ENCODE measurements around the gene RGS13. TPM values are rescaled to one million over a fixed set of nuclear protein-coding genes. Genes with fewer than 3 reads are reported as not detected.

RGS13 gene
- polyA plus RNA-seq, 10 donors, result 0.22 to 1.1 (median 0.73) TPM

DNA sequence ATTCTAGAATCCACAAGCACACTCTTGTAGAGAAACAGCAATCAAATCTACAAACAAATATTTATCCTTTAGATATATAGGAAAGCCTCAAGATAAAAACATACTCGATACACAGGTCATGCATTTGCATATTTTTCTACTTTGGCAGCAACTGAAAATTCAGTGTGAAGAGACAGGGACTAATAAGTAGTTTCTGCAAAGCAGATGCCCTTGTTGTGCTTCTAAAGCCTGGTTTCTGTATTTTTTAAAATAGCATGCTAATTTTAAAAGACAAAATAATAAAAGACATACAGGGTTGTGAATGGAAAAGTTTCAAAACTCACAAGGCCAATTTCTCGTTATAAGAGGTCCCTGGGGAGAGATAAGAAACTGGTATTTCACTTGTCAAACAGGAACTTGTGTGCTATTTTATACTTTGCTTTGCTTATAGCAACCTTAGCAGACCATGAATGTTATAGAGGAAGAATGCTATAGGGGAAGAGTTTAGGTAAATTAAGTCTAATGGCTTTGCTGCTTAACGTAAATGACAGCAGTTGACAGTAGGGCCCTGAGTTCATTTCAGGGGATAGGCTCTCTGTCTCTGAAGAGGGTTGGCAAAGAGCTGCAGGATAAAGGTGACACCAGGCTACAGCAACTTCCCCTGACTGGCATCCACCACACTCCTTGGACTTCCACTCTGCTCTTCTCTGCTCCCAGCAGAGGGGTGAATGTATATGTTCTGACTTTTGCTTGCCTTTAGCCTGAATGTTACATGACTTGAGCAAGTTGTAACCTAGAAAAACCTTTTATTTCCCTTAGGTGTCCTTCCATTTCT, 9.4 kb upstream of the RGS13 start:
- no peak for DNase-seq

DNA sequence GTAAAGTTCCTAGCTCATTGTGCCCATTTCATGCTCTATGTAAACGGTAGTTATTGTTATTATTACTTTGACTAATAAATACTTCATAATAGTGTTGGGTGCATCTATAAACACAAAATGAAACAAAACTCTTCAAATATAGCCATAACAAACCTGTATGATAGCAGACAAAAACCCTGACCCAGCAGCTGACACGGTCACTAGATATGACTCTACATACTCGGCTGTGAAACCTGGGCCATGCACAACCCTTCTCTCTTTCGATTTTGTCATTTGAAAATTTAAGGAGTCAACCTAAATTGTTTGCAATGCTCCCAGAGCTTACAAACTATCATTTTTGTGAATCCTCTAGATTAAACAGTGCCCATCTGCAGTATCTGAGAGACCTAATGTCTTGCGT, 8.0 kb upstream of the RGS13 start:
- no peak for DNase-seq

DNA sequence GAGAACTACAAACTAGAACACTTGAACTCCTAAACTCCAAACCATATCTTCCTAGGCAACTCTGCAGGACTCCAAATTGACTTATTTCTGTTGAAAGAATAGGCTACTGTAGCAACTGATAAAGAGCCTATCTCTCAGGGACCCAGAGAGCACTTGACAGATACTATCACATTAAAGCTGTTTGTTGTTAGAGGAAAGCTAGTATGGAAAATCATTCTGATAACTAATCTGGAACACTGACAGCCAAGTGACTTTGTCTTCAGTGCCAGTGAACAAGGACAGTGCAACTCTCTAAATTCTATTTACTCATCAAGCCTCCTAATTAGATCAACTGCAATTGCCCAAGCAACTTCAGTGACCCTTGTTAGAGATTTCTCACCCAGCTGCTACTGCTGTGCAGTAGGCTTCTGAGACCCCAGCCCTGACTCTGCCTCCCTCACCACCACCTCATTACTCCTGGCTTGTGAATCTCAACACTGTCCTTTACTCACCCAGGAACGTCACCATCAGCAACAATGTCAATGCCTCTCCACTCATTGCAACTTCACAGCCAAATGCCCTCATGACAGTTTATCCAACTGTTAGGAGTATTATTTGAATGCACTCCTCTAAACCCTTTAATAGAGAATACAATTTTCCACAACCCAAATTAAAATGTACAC, 7.4 kb upstream of the RGS13 start:
- DNase-seq, result no peak

DNA sequence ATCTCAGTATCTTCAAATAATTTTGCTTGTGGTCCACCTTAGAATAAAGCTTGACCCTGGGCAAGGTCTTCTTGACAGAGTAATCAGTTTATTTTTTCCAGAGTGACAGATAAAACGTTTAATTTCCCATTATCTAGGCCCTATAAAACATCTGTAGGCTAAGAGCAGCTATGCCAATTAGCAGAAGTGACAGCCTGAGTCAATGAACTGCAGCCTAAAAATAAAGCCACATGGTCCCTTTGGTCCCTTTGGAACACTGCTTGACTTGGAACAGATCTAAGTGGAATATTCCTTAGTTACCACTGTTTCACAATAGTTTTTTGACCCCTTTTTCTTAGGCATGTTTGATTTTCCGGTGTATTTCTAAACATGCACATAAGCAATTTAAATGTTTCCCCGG, 6.3 kb upstream of the RGS13 start:
- no peak for DNase-seq

DNA sequence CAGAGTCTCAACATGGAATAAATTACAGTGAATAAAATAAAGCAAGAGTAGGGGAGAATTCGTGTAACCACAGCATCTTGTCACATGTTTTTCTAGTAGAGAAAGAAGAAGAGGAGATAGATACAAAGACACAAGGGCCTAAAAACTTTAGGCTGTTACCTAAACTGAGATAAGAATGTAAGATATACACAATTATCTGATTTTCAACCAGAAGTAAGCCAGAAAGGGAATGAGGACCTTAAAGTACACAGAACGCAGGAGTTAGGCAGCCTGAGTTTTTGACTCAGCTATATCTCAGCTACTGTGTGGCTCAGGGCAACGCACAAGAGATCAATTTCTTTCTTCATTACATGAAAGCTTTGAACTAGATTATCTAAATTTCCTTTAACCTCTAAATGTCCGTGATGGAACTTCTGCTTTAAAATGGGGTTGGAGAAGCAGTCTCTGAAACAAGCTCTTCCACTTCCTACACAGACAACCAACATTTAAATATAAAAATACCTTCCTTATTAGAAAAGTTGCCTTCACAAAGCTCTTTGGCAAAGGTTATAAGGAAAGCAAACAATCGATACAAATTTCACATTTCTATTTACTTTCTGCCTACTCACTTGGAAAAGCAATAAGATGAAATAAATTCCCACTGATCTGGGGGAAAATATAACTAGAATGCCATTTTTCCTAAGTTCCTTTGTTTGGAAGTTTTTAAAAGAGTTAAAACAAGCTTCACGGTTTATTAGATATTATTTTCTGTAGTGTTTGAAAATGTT, 5.2 kb upstream of the RGS13 start:
- DNase-seq, result no peak

DNA sequence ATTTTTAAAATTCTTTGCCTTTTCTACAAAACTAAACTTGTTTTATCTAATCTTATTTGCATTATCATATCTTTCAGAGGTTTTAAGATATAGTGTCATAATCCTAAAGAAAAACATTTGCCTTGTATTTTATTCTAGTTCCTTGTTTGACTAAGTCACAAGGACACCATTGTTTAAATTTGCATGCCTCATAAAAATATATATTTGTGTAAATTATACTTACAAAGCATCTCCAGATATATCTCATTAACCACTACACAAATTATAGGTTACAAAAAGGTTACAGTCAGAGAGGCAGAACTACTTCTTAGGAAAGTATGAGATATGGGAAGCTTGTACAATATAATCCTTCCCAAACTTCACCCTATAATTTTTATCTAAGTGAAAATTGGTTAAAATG, 4.2 kb upstream of the RGS13 start:
- no peak for DNase-seq

DNA sequence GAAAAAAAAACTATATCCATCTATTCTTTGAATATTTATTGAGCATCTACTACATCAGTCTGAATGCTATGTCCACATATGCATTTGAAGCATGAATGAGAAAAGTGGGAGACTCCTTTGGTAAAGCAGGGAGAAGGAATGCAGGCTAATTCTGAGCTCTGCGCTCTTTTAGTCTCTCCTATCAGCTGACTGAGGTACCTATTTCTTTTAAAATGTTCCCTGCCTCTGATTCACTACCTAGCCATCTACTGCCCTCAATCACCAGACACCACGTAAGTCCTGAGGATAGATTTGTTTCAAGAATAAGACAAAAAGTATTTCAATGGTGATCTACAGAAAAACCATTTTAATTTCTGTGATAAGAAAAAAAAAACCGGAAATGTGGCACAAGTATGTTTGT, 3.8 kb upstream of the RGS13 start:
- no peak for DNase-seq

DNA sequence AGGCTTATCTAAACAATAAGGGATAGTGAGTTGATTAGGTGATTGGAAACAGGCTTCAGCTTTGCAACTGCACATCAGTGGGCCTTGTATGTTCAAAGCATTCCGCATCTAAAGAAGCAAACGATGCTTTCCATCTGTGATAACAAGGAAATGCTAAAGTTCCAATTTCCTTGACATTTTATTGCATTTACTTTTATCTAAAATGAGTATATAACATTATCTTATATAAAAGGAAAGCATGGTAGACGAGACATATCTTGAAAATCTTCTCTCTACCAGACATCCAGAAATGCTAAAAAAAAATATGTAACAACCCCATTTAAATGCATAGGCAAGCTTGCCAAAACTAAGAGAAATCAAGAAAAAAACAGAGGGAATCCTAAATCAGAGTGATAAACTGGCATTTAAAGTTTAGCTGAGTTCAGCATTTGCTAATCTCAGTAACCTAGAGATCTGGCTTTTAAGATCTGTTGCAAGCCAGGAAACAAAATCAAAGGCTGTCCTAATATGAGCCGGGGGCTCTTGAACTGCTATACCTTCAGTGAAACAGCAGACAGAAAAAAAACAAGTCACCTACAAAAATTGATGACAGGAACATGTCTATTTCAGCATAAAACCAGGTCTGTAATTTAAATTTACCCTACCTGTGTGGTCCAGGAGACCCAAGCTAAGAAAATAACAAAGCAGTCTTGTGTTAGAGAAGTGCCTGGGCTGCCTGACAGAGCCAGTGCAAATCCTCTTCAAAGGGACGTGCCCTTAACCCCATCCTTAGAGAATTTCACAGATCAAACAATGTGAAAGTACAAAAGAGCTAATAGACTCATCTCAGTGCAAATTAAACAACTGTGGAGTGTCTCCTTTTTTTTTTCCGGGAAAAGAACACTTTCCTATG, 3.1 kb upstream of the RGS13 start:
- DNase-seq, result no peak

DNA sequence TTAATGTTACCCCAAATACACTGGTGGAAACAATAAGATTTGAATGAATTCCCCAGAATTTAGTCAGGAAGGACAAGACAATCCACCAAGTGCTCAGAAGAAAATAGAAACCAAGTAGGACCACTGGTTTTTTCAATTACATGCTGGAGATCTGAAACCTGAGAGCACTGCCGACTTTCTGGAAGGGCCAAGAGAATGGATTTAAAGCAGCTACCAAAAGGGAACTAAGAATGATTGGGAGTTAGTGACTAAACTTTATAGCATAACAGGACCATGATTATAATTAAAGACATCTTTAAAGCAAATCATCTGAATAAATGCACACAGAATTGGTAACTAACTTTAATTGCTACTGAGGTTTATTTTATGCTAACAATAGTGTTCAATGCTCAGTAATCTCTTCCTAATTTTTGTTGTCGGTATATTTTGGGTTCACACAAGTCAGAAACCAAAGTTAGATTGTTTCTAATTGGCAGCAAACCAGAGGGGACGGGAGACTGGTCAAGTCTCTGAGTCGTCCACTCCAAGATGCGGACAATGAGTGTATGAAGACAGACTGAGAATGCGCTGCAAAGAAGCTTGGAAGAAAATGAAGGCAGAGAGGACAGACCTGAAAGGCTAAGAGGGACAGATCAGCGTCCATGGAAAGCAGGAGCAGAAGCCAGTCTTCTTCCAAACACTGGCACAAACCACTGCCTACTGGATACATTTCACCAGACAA, 2.3 kb upstream of the RGS13 start:
- DNase-seq, result no peak

DNA sequence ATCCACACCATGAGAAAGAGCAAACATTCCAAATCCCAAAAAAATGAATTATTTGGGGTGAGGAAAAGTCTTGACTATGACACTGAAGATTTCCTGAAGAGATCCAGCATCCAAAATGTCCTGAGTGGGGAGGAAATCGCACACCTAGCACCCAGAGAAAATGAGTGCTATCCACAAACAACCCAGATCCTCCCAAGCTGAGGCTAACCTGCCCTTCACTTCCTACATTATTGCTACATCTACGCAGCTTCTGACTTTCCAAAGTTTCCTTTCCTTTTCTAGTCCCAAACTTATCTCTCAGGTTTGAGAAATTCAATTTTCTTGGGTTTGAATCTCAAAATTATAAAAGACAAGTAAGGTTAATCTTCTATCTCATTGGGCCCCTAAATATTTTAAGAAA, 906 bp upstream of the RGS13 start:
- no peak for DNase-seq

DNA sequence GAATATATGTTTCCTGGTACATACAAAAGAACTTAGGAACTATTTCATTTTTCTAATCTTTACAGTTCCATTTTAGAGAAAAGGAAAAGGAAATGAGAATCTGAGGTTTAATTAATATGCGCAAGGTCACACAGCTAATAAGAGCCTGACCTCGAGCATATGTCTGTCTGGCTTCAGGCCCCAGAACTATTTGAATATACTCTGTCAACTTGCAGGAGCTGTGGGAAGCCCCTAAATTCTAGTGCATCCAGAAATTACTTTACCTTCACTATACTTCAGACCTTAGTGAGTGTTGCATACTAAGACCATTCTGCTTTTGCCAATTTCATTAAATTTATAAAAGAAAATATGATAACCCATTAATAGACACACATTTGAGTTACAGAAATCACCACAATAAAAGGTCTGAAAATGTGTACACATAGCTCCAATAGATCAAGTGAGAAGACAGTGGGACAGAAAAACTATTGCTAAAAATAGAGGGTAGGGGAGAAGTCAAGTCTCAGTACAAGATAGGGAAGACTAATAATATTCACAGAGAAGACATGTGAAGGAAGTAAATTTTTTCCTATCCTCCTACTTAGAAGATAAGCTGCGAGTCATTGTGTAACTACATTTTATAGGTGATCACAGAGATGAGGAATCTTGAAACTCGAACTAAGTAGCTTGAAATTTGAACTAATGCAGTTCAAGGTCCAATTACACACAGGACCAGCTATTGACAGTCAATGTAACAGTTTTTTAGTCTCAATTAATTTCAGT, 3.8 kb downstream of the RGS13 start:
- peak in 1 of 3 donors; percentile 51 for DNase-seq

DNA sequence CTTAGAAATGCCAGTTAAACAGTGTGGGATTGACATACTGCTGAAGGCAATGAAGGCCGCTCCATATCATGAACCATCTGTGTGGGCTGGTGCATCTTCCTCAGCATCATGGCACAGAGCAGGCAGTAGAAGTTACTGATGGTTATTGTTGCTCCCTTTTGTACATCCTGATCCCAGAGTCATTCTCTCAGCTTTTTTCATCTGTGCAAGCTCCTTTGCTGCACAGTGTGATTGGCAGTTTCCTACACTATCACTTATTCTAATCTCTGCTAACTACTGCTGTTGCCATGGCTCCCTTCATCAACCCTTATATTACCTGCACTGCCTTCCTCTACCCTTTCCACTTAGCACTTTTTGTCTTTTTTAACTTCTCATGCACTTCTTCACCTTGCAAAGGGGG, 16.2 kb downstream of the RGS13 start:
- DNase-seq, result no peak

DNA sequence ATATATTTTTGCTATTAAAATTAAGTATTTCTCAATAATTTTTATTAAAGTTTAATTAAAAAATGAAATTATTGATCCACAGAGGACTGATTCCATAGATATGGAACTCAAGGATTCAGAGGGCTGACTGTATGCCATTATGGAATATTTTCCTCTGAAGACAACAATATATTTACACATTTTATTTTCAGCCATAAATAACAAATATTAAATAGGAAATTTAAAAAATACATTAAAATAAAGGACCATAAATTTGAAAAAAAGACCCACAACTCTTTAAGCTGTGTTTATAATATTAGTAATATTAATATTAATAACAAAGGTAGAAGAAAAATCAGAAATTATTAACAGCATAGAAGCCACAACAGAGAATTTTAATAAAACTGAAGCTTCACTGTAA, 18.2 kb downstream of the RGS13 start:
- no peak for DNase-seq

DNA sequence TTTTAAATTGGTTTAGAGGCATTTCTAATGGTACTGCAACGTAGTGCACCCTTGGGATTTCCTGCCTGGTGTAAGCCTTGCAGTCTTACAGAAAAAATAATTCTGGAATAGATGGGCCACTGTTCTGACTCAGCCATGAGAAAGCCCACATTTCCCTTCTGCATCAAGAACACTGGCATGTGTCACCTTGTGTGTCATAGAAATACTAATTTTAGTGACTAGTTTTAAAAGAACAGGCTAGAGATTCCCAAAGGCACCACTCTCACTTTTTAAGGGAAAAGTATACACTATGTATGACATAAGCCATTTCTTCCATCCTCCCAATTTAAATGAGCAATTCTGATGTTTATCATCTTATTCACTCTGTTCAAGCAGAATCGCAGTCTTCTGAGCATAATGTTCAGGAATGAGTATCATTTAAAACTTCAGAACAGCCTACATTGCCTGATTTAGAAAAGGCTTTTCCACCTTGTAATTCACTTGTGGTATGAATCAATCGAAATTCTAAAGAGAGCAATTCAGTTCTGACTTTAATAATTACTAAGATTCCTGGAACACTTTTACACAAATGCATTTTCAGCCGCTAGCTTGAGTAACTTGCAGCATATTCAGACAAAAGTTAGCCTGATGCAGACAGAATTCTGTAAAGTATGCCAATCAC, 18.8 kb downstream of the RGS13 start:
- DNase-seq, result peak in 1 of 3 donors; percentile 57

DNA sequence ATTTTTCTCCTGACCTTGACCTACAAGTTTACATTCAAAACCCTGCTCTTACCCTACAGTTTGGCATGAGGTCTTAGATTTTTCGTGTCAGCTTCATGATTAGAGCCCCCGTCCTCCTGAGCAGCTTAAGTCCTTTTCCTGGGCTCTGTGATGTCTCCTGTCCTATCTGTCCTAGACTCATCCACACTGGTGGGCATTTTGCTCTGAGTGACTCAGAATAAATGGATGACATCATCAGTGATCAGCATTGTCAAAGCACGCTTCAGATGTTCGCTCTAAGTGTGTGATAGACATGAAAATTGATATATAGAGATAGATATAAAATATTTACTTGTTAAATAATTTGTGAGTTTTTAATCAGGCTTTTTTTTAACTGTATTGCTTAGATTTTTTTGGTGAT, 21.8 kb downstream of the RGS13 start:
- DNase-seq, result no peak

DNA sequence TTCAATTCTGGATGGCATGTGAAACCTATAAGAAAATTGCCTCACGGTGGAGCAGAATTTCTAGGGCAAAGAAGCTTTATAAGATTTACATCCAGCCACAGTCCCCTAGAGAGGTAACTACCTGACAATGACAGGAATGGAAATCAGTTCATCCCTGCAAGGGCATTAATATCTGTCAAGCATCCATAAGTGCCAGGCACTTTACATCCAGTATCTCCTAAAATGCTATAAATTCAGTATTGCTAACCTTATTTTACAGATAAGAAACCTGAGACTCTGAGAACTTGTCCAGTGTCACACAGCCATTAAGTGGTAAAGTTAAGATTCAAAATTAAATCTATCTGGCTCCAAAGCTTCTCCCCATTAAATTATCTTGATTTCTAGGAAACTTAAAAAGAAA, 22.3 kb downstream of the RGS13 start:
- no peak for DNase-seq

DNA sequence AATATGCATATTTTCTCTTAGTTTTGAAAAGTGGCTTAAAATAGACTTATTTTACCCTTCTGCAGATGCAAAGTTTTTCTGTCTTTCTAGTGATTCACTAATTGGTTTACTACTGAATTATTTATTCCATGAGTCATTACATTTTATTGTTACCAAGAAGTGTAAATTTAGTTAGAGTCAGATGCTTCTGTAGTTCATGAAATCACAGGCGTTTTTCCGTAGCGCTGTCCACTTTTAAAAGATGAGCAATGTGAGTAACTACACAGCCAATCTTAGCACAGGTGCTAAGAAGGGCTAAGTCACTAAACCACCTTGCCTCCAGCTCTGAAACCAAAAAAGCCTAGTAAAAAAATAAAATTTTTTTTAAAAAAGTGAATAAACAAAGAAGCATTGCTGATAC, 24.7 kb downstream of the RGS13 start:
- no peak for DNase-seq

DNA sequence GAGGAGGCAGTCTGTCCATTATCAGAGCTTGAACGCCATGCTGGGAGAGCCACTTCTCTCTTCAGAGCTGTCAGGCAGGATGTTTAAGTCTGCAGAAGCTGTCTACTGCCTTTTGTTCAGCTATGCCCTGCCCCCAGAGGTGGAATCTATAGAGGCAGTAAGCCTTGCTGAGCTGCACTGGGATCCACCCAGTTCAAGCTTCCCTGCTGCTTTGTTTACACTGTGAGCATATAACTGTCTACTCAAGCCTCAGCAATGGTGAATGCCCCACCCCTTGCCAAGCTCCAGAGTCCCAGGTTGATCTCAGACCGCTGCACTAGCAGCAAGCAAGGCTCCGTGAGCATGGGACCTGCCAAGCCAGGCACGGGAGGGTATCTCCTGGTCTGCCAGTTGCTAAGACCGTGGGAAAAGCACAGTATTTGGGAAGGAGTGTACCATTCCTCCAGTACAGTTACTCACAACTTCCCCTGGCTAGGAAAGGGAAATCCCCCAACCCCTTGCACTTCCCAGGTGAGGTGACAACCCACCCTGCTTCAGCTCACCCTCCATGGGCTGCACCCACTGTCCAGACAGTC, 32.5 kb downstream of the RGS13 start:
- DNase-seq, result no peak

DNA sequence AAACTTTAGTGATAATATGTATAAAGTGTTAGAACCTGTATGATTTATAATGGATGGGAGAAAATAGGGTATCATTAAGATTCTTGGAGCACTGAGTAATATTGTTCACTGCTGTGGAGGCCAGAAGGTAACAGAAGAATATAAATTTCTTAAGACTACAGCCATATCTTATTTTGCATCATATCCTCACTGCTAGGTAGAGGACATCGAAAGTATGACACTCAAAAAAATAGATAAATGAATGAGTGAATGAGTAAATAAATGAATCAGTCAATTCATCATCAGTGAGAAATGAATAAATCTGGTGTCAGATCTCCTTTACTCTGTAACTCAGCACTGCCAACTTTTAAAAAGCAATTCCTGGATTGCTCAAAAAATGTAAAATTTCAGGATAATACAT, 33.2 kb downstream of the RGS13 start:
- DNase-seq, result no peak

Data from muscle of back (tissue), 11 donors.